ENCODE data around the gene LKAAEAR1. TPM values are rescaled to one million over a fixed set of nuclear protein-coding genes. Genes with fewer than 3 reads are reported as not detected.

LKAAEAR1 gene
- total and polyA plus RNA-seq, 2 of the 13 experiments (the other 11 are each of a cell fraction or from before 2014, with no cell fraction given): not detected

DNA sequence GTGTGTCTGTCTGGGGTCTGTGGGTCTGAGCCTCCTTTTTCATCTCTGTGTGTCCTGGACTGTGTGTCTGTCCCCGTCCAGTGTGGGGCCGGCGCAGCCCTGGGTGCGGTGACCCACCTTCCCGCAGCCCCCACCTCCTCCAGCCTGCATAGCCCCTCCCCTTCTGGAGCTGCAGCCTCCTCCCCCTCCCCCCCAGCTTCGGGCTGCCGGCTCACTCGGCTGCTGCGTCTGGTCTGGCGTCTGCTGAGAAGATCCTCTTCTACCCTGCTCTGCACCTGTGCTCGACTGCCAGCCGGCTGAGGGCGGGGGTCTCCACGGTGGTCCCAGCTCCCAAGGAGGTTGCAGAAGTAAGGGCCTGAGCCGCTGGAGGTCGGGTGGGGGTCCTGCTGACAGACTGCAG lies 7.6 kb upstream of the LKAAEAR1 start:
- Histone ChIP-seq H3K79me2 (ENCODE audit: insufficient read depth, low read length) (no peaks in the 10 kb centered on the region), H3K9ac (ENCODE audit: insufficient read depth, low read depth, low read length) (no peak overlapping the region), H3K27ac (ENCODE audit: extremely low read length, insufficient read depth, low read length) (no peak overlapping the region), H3K4me1 (ENCODE audit: insufficient read depth, low read length) (peaks cover 11% of the 10 kb centered on the region), H3K27me3 (ENCODE audit: control insufficient read depth in 1 of 2, insufficient read depth in 2 of 2, low read length in 2 of 2) (peaks cover 22 to 43% of the 10 kb centered on the region in 2 experiments; a peak in 4 of 5 replicates), H3K4me3 (replicated peaks in 1 of 3; ENCODE audit: insufficient read depth in 1 of 3, low read depth in 2 of 3, low read length in 3 of 3) (no peak overlapping the region), H3K36me3 (replicated peaks in 1 of 2; ENCODE audit: control insufficient read depth in 1 of 2, insufficient read depth in 2 of 2, low read length in 2 of 2) (no peaks in the 10 kb centered on the region), H3K4me2 (ENCODE audit: low read depth, low read length) (no peak overlapping the region), H4K20me1 (ENCODE audit: insufficient read depth, low read length) (no peaks in the 10 kb centered on the region), H2AFZ (ENCODE audit: low read length) (no peak overlapping the region), H3K9me3 (ENCODE audit: low read length) (no peaks in the 10 kb centered on the region)
- intact Hi-C loops (cut with micrococcal nuclease; ENCODE audit: unreplicated experiment) (no loop called here), in situ Hi-C loops (cut with HindIII; ENCODE audit: extremely low pct_ligation_motif_present, low pct_unique_long_range_greater_than_20kb) (no loop called here)
- TF ChIP-seq PTBP1 (IDR thresholded peaks at IDR 0.05; ENCODE audit: low read depth, low read length, poor library complexity, severe bottlenecking) (no peak), NFIC (IDR thresholded peaks at IDR 0.05; ENCODE audit: low read length) (no peak), ZNF605 (CRISPR knock-in tag; IDR thresholded peaks at IDR 0.05) (no peak), SMC3 (IDR thresholded peaks at IDR 0.05; ENCODE audit: low read length) (no peak), PITX1 (CRISPR knock-in tag; IDR thresholded peaks at IDR 0.05) (no peak), MAF1 (CRISPR knock-in tag; IDR thresholded peaks at IDR 0.05; ENCODE audit: borderline replicate concordance) (no peak), ZNF230 (CRISPR knock-in tag; IDR thresholded peaks at IDR 0.05) (no peak)
- TF ChIP-seq, protein P1, sequence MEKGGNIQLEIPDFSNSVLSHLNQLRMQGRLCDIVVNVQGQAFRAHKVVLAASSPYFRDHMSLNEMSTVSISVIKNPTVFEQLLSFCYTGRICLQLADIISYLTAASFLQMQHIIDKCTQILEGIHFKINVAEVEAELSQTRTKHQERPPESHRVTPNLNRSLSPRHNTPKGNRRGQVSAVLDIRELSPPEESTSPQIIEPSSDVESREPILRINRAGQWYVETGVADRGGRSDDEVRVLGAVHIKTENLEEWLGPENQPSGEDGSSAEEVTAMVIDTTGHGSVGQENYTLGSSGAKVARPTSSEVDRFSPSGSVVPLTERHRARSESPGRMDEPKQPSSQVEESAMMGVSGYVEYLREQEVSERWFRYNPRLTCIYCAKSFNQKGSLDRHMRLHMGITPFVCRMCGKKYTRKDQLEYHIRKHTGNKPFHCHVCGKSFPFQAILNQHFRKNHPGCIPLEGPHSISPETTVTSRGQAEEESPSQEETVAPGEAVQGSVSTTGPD (CRISPR knock-in tag; IDR thresholded peaks at IDR 0.05): no peak
- ATAC-seq: peak; percentile 10
- 6% methylated on average over 16 of the region's 16 CpGs for WGBS (ENCODE audit: low lambda C conversion rate)
- no peak for DNase-seq (ENCODE audit: low spot score)
- no TSS peak for BruUV-seq (replicated peaks)
- no peak for FAIRE-seq
- ChIA-PET CTCF (ENCODE audit: low intra/inter-chr PET ratio, low total read pairs) (no interaction called here), POLR2A (interaction anchor here (1.2 kb wide), 1 partner anchor 8 kb away, joined by 3 read pairs; no protein-coding TSS in a partner anchor)

DNA sequence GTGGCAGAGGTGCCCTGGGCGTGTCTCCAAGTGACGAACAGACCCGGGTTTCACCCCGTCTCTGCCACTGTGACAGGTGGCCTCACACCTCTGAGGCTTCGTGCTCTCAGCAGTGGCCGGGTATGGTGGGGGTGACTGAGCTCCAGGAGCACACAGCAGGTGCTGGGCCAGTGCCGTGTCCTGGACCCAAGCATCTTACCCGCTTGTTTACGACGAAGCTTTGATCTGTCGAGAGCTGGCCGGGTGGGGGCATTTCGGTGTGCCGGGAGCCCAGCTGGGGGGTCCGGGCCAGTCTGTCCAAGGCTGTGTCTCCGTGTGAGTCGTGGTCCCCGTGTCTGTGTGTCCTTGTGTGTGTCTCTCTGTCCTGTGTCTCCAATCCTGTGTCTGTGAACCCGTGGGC lies 7.1 kb upstream of the LKAAEAR1 start:
- H3K27ac ChIP-seq (ENCODE audit: extremely low read length, insufficient read depth, low read length): no peak overlapping the region
- WGBS (ENCODE audit: low lambda C conversion rate): 29% methylated on average over 19 of the region's 19 CpGs
- no peak for FAIRE-seq
- H3K4me2 ChIP-seq (ENCODE audit: low read depth, low read length): no peak overlapping the region
- intact Hi-C loops (cut with micrococcal nuclease; ENCODE audit: unreplicated experiment) (no loop called here), in situ Hi-C loops (cut with HindIII; ENCODE audit: extremely low pct_ligation_motif_present, low pct_unique_long_range_greater_than_20kb) (no loop called here)
- BruUV-seq (replicated peaks): no TSS peak
- H4K20me1 ChIP-seq (ENCODE audit: insufficient read depth, low read length): no peaks in the 10 kb centered on the region
- H3K4me1 ChIP-seq (ENCODE audit: insufficient read depth, low read length): peaks cover 11% of the 10 kb centered on the region
- POLR2A ChIA-PET: interaction anchor here (1.2 kb wide), 1 partner anchor 8 kb away, joined by 3 read pairs; no protein-coding TSS in a partner anchor
- H3K4me3 ChIP-seq (replicated peaks in 1 of 3; ENCODE audit: insufficient read depth in 1 of 3, low read depth in 2 of 3, low read length in 3 of 3): no peak overlapping the region
- CTCF ChIA-PET (ENCODE audit: low intra/inter-chr PET ratio, low total read pairs): no interaction called here
- H3K27me3 ChIP-seq (ENCODE audit: control insufficient read depth in 1 of 2, insufficient read depth in 2 of 2, low read length in 2 of 2): peaks cover 22 to 48% of the 10 kb centered on the region in 2 experiments
- no peak overlapping the region for H3K9ac ChIP-seq (ENCODE audit: insufficient read depth, low read depth, low read length)
- H3K9me3 ChIP-seq (ENCODE audit: low read length): no peaks in the 10 kb centered on the region
- no peak for DNase-seq (ENCODE audit: low spot score)
- no peaks in the 10 kb centered on the region for H3K36me3 ChIP-seq (replicated peaks in 1 of 2; ENCODE audit: control insufficient read depth in 1 of 2, insufficient read depth in 2 of 2, low read length in 2 of 2)
- H2AFZ ChIP-seq (ENCODE audit: low read length): no peak overlapping the region
- no peak; the same call in 2 of the 3 replicates for ATAC-seq
- no peaks in the 10 kb centered on the region for H3K79me2 ChIP-seq (ENCODE audit: insufficient read depth, low read length)
- no peak for TF ChIP-seq ZNF557 (CRISPR knock-in tag; IDR thresholded peaks at IDR 0.05)
- no peak for TF ChIP-seq CBFB (CRISPR knock-in tag; IDR thresholded peaks at IDR 0.05)
- no peak for TF ChIP-seq GLI4 (CRISPR knock-in tag; IDR thresholded peaks at IDR 0.05; ENCODE audit: borderline replicate concordance)
- TF ChIP-seq POLR2AphosphoS5 (IDR thresholded peaks at IDR 0.05; ENCODE audit: low read depth, low read length): no peak
- TF ChIP-seq, protein P2, sequence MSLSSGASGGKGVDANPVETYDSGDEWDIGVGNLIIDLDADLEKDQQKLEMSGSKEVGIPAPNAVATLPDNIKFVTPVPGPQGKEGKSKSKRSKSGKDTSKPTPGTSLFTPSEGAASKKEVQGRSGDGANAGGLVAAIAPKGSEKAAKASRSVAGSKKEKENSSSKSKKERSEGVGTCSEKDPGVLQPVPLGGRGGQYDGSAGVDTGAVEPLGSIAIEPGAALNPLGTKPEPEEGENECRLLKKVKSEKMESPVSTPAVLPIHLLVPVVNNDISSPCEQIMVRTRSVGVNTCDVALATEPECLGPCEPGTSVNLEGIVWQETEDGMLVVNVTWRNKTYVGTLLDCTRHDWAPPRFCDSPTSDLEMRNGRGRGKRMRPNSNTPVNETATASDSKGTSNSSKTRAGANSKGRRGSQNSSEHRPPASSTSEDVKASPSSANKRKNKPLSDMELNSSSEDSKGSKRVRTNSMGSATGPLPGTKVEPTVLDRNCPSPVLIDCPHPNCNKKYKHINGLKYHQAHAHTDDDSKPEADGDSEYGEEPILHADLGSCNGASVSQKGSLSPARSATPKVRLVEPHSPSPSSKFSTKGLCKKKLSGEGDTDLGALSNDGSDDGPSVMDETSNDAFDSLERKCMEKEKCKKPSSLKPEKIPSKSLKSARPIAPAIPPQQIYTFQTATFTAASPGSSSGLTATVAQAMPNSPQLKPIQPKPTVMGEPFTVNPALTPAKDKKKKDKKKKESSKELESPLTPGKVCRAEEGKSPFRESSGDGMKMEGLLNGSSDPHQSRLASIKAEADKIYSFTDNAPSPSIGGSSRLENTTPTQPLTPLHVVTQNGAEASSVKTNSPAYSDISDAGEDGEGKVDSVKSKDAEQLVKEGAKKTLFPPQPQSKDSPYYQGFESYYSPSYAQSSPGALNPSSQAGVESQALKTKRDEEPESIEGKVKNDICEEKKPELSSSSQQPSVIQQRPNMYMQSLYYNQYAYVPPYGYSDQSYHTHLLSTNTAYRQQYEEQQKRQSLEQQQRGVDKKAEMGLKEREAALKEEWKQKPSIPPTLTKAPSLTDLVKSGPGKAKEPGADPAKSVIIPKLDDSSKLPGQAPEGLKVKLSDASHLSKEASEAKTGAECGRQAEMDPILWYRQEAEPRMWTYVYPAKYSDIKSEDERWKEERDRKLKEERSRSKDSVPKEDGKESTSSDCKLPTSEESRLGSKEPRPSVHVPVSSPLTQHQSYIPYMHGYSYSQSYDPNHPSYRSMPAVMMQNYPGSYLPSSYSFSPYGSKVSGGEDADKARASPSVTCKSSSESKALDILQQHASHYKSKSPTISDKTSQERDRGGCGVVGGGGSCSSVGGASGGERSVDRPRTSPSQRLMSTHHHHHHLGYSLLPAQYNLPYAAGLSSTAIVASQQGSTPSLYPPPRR (CRISPR knock-in tag; IDR thresholded peaks at IDR 0.05; ENCODE audit: borderline replicate concordance): no peak

Measured in HepG2 (cell line).